ENCODE data around the gene SPON1.

The SPON1 gene

DNA sequence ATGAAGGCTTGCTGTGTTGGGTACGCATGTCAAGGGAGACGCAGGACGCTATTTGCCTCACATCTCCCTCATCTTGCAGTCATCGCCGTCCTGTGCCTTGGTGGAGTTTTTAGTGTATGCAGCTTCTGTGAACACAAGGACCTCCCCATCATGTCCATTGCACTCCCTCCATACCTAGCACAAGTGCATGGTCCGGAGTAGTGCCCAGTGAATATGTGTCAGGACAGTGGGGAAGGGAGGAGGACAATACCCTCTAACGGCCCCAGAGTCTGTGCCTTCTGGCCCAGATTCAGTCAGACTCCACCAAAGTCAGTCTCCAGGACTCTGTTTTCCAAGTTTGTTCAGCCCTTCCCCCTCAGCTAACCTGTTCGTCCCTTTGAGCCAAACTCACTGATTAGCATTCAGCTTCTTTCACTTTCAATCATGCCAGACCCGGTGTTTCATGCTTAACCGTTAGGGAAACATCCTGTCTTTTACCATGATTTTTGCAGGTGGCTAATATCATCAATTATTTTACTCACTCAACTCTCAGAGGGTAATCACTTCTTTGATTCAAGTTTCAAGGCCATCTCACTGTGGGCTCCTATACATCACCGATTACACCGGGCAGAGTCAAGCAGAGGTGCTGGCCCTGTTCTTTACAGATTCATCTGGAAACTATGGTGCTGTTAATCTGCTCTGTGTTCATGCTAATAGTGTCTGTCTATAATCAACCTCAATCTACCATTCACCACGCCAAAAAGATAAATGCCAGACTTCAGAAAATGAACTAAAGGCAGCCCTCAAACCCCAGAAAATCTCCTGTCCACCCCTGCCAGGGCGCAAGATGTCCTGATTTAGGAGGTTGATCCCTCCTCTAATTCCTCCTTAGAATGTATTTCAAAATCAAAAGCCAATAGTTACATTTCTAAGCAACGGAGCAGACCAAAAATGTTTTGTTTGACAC, 240.0 kb downstream of the SPON1 start:
- no peak for DNase-seq

DNA sequence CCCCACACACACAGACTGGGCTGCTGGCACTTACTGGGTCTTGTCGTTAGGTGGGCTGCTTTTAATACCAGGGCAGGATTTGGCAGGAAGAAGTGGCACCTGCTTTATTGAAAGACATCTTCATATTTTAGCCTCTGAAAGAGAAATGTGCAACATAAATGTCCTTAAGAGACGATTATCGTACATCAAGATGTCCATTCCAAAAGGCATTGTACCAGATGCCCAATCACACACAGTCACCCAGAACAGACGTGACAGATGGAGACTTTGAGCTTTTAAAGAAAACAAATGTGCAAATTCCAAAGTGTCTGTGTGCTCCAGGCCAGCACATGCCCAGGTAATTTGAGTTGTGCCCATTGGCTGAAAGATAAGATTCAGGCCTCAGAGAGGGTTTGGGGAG, 240.8 kb downstream of the SPON1 start:
- no peak for DNase-seq

DNA sequence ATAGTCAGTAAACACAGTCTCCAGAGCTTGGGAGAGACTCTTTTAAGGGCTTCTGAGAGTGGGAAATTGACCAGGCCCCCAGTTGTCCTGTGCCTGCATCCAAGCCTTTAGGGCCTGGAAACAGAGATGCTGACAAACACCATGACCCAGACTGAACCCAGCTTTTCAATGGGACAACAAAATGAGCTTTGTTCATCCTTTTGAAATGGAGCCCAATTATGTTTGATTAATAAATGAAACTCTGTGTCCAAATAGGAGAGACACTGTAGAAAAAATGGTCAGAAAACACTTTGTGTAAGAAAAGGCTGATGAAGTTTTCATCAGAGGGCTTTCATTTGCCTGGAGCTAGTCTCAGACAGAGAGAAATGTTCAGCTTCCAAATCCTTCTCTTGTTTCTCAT, 250.5 kb downstream of the SPON1 start:
- DNase-seq, result no peak

DNA sequence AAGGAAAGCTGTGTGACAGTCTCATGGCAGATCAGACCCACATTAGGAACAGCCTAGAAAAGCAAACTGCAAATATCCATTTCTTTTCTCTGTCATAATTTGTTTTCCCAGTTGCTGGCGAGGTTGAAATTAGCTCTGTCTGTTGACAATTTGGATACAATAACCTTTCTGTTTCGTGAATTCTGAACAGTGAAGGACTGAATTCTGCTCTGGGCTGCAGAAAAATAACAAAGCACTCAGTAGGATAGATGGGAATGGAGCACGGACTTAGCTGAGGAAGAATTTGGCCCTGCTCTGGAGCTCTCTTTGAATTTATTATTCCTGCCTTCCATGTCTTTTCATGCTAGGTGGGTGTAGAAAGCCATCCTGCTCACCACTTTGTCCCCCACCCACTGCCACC, 256.2 kb downstream of the SPON1 start:
- no peak for DNase-seq

DNA sequence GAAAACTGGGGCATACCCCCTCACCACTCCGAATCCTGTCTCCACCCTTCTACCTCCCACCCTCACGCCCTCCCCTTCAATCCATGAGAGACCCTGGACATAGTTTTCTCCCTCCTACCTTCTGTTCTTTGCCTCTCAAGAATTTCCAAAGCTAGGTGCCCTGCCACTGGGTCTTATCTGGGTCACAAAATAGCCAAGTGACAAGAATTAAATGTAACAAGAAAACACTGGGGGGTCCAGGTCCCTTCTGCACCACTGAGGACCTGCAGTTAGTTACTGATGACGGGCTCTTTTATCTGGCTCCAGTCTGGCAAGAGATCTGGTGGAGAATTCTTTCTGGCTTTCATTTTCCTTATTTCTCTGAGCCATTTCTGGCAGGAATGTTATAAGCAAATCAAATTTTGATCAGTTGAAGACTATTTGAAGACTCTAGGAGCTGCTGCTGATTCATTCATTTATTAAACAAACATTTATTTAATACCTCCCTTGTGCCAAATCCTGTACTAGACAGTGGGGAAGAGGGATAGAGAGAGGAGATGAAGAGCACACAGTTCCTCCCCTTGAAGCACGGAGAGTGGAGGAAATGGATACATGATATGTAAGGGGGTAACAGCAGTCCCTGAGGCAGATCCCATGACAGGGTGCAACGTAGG, 261.2 kb downstream of the SPON1 start:
- no peak for DNase-seq

DNA sequence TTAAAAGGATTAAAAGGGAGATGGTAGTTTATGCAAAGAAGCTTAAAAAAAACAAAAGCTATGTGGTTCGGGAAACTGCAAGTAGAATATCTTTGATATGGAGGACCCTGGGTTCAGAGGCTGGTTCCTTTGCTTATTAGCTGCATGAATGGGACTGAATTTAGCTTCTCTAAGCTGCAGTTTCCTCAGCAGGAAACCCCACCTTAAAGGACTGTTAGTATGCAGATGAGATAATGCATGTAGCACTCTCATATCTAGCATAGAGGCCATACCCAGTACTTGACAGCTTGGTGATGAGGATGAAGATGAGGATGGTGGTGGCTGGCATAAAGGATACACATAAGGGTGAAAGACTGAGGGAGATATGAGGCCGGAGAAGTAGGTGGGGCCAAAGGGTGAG, 261.9 kb downstream of the SPON1 start:
- DNase-seq, result no peak

DNA sequence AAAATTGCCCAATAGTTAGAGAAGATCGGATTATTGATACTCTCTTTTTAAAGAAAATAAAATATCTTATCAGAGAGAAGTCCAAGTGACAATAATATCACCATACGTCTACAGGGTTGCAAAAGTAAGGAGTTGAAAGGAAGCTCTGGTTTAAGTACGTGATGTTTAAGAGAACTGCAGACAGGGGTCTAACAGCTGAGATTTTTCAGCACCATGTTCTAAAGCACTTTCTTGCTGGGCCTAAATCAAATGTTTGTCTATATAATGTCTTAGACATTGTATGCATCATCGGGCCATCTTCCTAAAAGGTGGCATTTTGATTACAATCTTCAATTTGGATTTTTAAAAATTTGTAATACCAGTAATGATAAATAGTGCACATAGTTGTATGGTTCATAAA, 263.1 kb downstream of the SPON1 start:
- no peak for DNase-seq

DNA sequence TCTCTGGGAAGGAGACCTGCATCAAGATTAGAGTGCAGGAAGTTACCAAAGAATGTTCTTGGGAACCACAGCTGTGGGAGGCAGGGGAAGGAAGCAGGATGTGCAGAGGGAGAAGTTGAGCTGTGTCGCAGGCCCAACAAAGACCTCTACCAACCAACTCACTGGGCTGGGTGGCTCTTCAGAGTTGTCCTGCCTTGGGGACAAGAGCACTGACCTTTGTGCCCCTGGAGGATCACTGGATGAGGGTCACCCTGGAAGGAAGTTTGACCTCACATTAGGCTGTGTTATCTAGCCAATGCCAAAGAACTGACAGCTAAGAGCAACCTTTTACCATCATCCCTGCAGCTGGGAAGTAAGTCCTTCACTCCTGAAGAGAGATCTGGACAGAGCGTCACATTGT, 265.8 kb downstream of the SPON1 start:
- no peak for DNase-seq

DNA sequence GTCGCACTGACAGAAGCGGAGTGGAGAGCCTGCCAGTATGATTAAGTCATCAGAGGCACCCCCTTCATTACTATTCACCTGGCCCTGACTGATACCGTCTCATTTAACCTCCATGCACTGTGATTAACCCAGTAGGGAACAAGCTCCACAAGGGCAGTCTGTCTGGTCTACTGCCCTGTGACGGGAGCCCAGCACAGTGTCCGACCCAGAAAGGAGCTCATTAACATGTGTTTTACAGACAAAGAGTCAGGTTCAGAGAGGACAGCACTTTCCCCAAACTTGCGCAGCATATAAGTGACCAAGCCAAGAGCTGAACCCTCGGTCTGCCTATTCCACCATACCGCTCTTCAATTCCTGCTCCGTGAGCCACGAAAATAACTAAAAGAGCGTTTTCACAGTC, 266.9 kb downstream of the SPON1 start:
- DNase-seq, result no peak

DNA sequence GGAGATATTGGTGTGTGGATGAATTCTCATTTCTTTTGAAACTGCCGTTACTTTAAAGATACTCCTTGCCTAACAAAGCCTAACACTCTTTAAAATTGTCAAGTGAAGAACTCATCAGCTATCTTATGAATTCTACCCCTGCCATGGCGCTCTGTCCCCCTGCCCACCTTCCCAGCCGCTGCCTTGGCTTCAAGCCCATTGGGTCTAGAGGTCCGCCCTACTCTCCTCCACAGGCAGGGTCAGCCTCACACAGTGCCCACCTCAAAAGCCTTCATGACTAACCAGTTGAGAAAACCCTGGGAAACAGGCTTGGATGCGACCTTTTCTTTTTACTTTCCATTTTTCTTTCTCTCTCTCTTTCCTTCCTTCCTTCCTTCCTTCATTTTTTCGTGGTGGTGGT, 267.9 kb downstream of the SPON1 start:
- DNase-seq, result no peak

DNA sequence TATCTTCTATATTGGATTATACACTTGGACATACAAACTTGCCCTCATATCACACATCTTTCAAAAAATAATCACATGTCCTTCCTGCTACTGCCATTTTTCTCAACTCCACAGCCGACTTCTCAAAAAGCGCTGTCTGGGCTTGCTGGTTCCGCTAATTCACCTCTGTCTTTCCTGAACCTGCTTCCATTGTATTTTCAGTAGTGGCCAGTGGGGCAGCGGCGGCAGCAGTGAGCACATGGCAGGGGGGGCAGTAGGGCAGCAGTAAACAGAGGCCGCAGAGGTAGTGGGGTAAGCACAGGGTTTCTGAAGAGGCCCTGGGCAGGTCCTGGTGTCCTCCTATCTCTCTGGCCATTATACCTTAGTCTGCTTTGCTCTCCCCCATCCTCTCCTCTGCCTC, 270.1 kb downstream of the SPON1 start:
- DNase-seq, result no peak

DNA sequence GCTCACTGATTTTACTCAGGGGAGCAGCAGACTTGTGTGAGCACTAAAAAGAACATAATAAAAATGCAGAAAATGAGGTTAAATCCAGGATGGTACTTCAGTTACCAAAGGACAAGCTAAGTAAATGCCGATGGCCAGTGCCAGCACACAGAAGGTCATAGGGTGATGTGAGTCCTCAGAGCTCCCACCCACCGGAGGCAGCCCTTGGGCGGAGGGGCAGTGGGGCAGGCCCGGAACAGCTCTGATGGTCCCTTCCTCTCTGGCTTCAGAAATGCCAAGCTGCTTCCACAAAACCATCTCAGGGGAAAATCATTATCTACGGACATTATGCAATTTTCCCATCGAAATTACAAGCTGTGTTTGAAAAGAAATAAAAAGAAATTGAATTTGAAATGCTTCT, 271.9 kb downstream of the SPON1 start:
- no peak for DNase-seq

DNA sequence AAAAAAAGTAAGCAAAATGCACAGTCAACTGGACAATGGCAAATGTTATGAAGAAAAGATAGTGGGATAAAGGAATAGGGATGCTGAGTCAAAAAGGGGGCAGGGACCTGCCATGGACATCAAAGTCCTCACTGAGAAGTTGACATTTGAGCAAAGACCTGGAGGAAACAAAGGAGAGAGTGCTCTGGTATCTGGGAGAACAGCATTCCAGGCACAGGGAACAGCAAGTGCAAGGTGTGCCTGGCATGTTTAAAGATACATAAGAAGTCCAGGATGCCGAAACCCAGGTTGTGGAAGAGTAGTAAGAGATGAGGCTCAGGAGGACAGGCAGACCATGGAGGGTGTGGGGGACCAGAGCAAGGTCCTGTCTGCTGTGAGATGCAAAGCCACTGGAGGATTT, 273.2 kb downstream of the SPON1 start:
- DNase-seq, result no peak

DNA sequence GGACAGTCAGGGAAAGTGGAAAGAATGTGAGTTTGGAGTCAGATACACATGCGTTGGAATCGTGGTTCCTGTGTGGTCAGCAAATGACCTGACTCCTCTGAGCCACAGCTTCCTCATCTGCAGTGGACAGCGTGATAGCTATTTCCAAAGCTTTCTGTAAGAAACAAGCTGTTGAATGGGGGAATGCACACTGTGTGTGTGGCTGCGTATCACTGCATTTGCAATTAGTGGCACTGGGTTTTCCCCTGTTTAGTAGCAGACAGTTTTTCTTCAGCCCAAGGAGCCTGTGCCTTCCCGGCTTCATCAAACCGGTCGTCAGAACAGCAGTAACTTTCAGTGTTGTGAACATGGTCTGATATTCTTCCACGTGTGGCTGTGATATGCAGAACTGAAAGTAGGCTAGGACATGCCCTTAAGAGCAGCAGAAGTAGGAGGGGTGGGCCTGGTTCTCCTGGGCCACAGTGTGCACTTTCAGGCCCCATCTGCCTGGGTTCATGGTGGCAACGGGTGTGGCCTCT, 275.0 kb downstream of the SPON1 start:
- no peak for DNase-seq

DNA sequence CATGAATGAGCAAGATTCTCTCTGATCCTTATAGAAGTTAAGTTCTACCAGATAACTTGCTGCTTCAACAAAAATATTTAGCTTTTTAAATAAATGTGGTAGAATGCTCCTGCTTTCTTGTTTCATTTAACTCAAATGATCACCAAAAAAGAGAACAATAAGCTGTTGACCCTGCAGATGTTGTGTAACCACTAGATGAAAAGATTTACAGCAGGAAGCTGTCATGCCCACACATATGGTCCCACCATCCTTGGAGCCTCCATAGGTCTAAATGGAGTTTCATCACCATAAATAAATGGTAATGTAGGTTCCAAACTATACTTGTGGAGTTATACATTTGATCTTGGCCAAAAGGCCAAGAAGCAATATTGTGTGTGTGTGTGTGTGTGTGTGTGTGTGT, 277.7 kb downstream of the SPON1 start:
- no peak for DNase-seq

DNA sequence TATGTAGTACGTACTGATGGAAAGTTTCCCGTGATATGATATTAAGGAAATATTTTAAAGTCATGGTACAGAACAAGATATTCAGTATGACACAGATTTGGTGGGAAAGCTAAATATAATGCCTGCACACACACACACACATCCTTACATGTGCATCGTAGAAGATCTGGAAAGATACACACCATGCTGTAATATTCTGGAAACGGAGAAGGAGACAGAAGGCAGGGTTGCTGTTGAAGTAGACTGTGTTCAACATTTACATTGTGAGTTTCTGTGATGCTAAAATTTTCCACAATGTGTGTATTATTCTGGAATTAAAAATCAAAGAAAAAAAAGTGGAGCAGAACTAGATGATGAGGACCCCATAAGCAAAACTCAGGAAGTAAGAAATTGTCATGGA, 278.4 kb downstream of the SPON1 start:
- no peak for DNase-seq

DNA sequence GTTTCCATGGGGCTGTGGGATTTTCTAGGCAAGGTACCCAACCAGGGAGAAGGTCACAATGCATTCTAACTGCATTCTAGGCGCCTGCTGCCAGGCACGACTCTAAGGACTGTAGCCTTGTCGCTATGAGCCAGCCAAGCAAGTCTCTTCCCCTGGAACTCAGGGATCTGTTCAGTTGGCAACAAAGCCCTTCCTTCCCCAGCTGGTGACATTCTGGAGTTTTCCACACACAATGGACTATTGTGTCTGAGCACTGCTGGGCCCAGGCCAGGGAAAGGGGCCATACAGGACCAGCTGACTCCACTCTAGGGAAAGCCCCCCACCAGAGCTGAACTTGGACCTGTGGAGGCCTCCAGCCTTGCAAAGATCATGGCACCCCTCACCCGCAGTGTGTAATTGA, 279.7 kb downstream of the SPON1 start:
- DNase-seq, result no peak

DNA sequence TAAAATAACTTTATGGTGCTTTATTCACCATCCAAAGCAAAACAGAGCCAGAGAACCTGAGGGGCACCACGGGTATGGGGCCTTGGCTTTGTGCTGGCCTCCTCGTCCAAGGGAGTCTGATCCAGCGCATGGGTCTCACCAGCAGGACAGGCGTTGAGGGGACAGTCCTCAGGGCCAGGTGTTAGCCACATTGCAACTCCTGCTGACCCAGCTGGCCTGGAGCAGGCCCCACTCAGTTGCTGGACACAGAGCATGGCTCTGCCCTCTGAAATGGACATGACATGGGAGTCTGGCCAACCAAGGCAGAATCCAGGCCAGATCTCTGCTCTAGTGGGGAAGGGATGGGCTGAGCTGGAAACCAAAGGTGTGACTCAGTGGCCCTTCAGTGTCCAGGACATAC, 280.2 kb downstream of the SPON1 start:
- no peak for DNase-seq

DNA sequence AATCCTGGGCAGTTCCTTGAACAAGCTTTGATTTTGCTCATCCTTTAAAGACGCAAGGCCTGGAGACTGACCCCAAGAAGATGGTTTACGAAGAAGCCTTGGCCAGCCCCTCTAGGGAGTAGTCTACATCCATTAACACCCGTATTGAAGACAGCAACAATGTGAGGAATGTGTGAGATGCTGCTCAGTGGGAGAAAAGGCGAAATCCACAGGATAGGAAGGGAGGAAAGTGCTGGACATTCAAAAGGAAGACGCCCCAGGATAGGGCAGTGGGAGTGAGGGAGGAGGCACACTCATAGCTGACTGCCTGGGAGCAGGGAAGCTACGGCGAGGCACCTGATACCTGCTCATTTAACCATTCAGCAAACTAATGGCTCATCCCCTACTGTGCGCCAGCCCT, 282.4 kb downstream of the SPON1 start:
- no peak for DNase-seq

DNA sequence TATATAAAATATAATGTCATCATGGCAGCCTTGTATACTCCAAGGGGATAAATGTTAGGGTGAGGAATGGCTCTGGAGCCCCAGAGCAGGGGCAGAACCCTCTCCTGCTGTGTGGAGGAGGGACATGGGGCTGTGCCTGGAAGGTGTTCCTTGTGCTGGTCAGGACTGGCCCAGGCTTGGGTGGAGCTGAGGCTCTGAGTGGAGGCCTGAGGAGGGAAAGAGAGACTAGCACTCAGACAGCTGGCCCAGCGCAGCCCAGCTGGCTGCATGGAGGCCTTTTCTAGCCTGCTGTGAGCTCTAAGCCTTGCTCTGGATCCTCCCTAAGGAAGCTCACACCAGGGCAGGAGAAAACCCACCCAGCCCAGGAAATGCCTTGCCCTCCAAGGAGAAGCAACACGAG, 282.9 kb downstream of the SPON1 start:
- no peak for DNase-seq

DNA sequence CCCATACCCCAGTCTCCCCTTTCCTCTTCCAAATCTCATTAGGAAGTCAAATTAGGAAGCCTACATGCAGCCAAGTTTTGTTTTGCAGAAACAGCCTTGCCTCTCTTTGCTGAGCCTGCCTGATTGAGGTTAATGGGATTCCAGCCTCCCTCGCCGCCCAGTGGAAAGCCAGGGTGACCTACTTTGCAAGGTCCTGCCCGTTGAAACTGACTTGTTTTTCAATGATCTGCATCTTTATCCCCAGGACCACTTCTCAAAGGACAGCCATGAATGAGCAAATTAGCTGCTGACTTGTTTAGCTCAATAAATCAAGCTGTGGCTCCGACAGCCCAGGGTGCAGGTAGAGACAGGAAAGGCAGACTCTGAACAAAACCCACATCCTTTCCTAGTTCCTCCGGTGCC, 286.1 kb downstream of the SPON1 start:
- DNase-seq, result no peak

DNA sequence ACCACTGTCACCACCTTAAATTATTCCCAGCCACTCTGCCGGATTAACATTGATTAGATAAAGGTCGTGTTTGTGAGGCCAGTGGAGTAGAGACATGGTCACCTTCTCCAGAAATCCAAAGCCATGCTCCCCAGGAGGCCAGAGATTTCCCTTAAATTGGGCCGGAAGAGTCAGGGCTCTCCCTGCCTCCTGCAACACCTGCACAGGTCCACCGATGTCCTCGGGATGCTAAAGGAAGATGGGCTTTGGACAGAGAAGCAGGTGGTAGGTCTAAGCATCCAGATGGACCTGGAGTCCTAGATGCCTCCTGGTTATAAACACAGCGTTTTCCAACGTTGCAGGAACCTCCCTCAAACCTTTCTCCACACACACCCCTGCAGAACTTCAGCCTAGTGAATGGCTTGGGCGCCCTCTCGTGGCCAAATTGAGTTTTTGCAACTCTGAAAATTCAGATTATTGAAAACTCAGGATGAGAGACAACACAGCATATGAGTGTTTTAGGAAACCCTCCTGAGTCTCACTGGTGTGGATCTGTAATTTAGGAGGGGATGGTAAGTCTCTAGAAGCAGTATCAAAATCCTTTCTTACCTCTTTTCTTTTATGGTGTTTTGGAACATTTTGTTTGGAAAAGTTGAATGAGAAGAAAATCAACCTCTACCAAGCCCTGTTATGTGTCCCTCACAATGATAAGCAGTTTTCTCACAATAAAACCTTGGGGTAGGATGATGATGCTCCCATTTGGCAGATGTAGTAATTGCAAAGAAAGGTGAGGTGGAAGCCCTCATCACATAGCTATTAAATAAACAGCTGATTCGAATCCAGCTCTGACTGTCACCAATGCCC, 286.8 kb downstream of the SPON1 start:
- DNase-seq, result peak; percentile 72

DNA sequence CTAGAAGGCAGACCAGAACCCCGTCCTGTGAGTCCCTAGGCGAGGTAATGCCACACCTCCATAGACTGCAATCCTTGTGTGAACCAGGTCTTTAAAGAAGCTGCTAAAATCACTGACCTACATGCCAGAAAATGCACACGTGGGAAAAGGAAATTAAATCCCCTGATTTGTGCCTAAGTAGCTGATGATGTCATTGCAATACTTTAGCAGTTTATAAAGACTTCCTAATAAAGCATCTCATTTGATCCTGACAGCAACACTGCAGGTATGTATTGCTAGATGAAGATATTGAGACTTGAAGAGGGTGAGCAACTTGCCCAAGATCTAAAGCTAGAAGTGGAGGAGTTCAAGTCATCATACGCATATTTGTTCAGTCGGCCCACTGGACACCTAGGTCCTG, 289.2 kb downstream of the SPON1 start:
- DNase-seq, result no peak

Data from stimulated activated CD4-positive, alpha-beta T cell treated with anti-CD3 and anti-CD28 coated beads, Interleukin-4, amount 100 ng/mL, for 24 hours (primary cell).